GM13976 (cell line): ENCODE measurements around the gene TJP3.

Experiments
- DNase-seq: peaks from one replicate; pipeline ENCODE4 v3.0.0; 2012; ENCODE audit warnings: low spot score
- CTCF ChIP-seq: IDR thresholded peaks from 2 replicates; pipeline ENCODE4 v1.5.1; 2012; ENCODE audit warnings: borderline replicate concordance, mild to moderate bottlenecking; ENCODE audit not compliant: insufficient read depth; ENCODE audit errors: extremely low read depth, missing control alignments, control extremely low read depth
- in situ Hi-C: fragments of 300-500 bp; cut with MboI; formaldehyde crosslinking; loops from one replicate; pipeline ENCODE4 v1.12.0; 2022; ENCODE audit warnings: low sequenced_read_pairs, mixed read lengths, inconsistent platforms; ENCODE audit not compliant: unreplicated experiment

Gene TJP3

GRCh38 chr19:3684817-3685410 is 23.3 kb upstream of the TJP3 start:
- in situ Hi-C loops: no loop called here
- no peak for TF ChIP-seq CTCF
- DNase-seq: no peak

- in situ Hi-C loops: no loop called here
- no peak for DNase-seq
- TF ChIP-seq CTCF: no peak
These were observed 20.8 kb upstream of the TJP3 start for GRCh38 chr19:3687393-3687773.

- in situ Hi-C loops: no loop called here
- DNase-seq: peak; percentile 74
- no peak for TF ChIP-seq CTCF
These were observed 20.1 kb upstream of the TJP3 start for GRCh38 chr19:3687774-3688706.

GRCh38 chr19:3690551-3691371 is 17.4 kb upstream of the TJP3 start:
- in situ Hi-C loops: no loop called here
- TF ChIP-seq CTCF: no peak
- no peak for DNase-seq

GRCh38 chr19:3691372-3691716 is 16.8 kb upstream of the TJP3 start:
- no peak for TF ChIP-seq CTCF
- in situ Hi-C loops: no loop called here
- DNase-seq: no peak

- in situ Hi-C loops: no loop called here
- no peak for TF ChIP-seq CTCF
- DNase-seq: no peak
These were observed 16.5 kb upstream of the TJP3 start for GRCh38 chr19:3691726-3692125.
